ENCODE measurements around the gene CDK9. TPM values are rescaled to one million over a fixed set of nuclear protein-coding genes. Genes with fewer than 3 reads are reported as not detected.
"Not testable (repeated sequence)": the region's sequence is repeated elsewhere in the genome, so short reads cannot be mapped to it uniquely, and the experiment has no call there.

Gene CDK9
- total RNA-seq, 4 donors from 2014 or later, result 60.7 to 96.3 (median 70.7) TPM

GRCh38 chr9:127828262-127829031 lies 42.6 kb downstream of the CDK9 start:
- H3K4me3 ChIP-seq (ENCODE audit: low read depth, poor library complexity, severe bottlenecking), result no peak overlapping the region
- TF ChIP-seq POLR2A (IDR thresholded peaks at IDR 0.05), result no peak
- TF ChIP-seq, protein P1, sequence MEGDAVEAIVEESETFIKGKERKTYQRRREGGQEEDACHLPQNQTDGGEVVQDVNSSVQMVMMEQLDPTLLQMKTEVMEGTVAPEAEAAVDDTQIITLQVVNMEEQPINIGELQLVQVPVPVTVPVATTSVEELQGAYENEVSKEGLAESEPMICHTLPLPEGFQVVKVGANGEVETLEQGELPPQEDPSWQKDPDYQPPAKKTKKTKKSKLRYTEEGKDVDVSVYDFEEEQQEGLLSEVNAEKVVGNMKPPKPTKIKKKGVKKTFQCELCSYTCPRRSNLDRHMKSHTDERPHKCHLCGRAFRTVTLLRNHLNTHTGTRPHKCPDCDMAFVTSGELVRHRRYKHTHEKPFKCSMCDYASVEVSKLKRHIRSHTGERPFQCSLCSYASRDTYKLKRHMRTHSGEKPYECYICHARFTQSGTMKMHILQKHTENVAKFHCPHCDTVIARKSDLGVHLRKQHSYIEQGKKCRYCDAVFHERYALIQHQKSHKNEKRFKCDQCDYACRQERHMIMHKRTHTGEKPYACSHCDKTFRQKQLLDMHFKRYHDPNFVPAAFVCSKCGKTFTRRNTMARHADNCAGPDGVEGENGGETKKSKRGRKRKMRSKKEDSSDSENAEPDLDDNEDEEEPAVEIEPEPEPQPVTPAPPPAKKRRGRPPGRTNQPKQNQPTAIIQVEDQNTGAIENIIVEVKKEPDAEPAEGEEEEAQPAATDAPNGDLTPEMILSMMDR (IDR thresholded peaks at IDR 0.05), result no peak
- DNase-seq (ENCODE audit: low spot score in 2 of 2), result peak; percentile 77 to 96
- 10 to 15% methylated on average over 27 to 29 of the region's 34 CpGs for WGBS, 2 donors
- intact Hi-C loops (cut with DNase I; ENCODE audit: low total_unique reads), result no loop called here

- 82 to 87% methylated on average over 6 of the region's 6 CpGs for WGBS, 2 donors
- intact Hi-C loops (cut with DNase I; ENCODE audit: low total_unique reads), result no loop called here
- H3K4me3 ChIP-seq (ENCODE audit: low read depth, poor library complexity, severe bottlenecking), result no peak overlapping the region
- no peak for TF ChIP-seq POLR2A (IDR thresholded peaks at IDR 0.05)
- TF ChIP-seq, protein P1 (IDR thresholded peaks at IDR 0.05), result no peak
- DNase-seq (ENCODE audit: low spot score in 2 of 2), result no peak
These were observed 43.5 kb downstream of the CDK9 start for GRCh38 chr9:127829205-127829906.

DNA sequence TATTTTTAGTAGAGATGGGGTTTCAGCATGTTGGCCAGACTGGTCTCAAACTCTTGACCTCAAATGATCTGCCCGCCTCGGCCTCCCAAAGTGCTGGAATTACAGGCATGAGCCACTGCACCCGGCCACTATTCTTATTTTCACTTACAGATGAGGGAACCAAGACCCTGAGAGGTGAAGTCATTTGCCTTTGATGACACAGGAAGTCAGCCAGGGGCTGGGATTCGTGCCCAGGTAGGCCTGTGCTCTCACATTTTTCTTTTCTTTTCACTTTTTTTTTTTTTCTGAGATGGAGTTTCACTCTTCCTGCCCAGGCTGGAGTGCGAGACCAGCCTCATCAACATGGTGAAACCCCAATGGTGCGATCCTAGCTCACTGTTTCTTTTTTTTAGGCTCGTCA lies 46.4 kb downstream of the CDK9 start:
- no peak overlapping the region for H3K4me3 ChIP-seq (ENCODE audit: low read depth, poor library complexity, severe bottlenecking)
- intact Hi-C loops (cut with DNase I; ENCODE audit: low total_unique reads), result no loop called here
- WGBS, 2 donors, result 81 to 85% methylated on average over 7 of the region's 7 CpGs
- TF ChIP-seq, protein P1 (IDR thresholded peaks at IDR 0.05), result no peak
- no peak for TF ChIP-seq POLR2A (IDR thresholded peaks at IDR 0.05)
- DNase-seq (ENCODE audit: low spot score in 2 of 2), result no peak

DNA sequence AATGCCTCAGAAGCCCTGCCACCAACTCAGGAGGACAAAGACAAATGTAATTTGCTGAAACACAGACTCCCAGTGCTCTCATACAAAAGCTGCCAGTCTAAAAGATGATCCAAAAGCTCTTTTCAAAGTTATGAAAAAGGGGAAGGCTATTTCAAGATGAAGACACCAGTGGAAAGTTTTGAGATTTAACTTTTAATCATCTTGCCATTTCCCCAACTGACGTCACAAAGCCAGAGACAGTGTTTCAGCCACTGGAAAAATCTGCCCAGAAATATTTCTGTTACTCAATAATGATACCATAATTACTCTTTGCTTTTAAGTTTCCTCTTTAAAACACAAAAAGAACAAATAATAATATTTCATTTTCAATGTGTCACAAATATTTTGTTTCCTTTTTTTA lies 47.7 kb downstream of the CDK9 start:
- TF ChIP-seq, protein P1 (IDR thresholded peaks at IDR 0.05), result no peak
- TF ChIP-seq POLR2A (IDR thresholded peaks at IDR 0.05), result no peak
- DNase-seq (ENCODE audit: low spot score in 2 of 2), result no peak
- 31 to 32% methylated on average over 1 of the region's 1 CpG for WGBS, 2 donors
- intact Hi-C loops (cut with DNase I; ENCODE audit: low total_unique reads), result no loop called here
- H3K4me3 ChIP-seq (ENCODE audit: low read depth, poor library complexity, severe bottlenecking), result no peak overlapping the region

DNA sequence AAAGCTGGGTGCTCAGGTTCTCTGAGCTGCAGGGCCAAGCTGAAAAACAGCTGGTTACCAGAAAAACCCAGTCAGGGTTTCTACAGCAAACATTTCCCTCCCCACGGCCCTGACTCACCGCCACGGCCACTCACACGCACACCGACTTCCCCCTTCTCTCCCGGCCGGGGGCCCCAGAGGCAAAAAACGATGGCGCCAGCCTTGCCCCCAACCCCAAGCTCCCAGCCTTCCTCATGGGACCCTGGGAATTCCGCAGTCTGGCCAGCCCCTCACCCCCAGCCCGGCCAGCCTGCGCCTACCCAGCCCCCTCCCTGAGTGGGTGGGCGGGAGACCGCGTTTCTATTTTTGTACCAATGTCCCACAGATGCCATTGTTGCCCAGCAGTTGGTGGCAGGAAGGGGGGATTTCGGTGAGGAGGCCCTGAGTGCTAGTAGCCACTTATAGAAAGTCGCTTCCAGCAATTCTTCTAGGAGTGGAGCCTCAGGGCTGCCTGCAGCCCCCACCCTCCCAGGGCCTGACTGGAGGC lies 50.2 kb downstream of the CDK9 start:
- 55 to 58% methylated on average over 17 of the region's 17 CpGs for WGBS, 2 donors
- no peak for DNase-seq (ENCODE audit: low spot score in 2 of 2)
- intact Hi-C loops (cut with DNase I; ENCODE audit: low total_unique reads), result no loop called here
- TF ChIP-seq, protein P1 (IDR thresholded peaks at IDR 0.05), result no peak
- TF ChIP-seq POLR2A (IDR thresholded peaks at IDR 0.05), result no peak
- H3K4me3 ChIP-seq (ENCODE audit: low read depth, poor library complexity, severe bottlenecking), result no peak overlapping the region

DNA sequence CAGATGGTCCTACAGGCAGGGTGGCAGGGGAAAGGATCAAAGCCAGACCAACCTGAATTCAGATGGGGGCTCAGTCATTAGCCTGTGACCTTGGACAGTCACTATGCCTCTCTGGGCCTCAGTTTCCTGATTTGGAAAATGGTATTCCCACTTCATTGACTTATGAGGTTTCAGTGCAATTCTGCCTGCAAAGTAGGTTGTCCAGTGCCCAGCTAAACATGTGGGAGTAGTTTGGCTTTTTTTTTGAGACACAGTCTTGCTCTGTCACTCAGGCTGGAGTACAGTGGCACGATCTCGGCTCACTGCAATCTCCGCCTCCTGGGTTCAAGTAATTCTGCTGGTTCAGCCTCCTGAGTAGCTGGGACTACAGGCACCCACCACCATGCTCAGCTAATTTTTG lies 50.7 kb downstream of the CDK9 start:
- H3K4me3 ChIP-seq (ENCODE audit: low read depth, poor library complexity, severe bottlenecking); DNase-seq (ENCODE audit: low spot score in 2 of 2); intact Hi-C loops (cut with DNase I; ENCODE audit: low total_unique reads): not testable (repeated sequence)
- 85 to 86% methylated on average over 3 of the region's 3 CpGs for WGBS, 2 donors
